DMS79 treated with DMSO at 0.1 percent for 48 hours (cell line): ENCODE data around the gene EPB41L4B.
A peak's percentile ranks its signal among the peaks of the same experiment; 100 is the strongest.
"Not testable (repeated sequence)": the region's sequence is repeated elsewhere in the genome, so short reads cannot be mapped to it uniquely, and the experiment has no call there.

Experiments
- DNase-seq: peaks from one replicate; lab custom pipeline; 2025; lab: John Stamatoyannopoulos, UW

Gene EPB41L4B

GRCh38 chr9:109163194-109163593 lies 157.7 kb downstream of the EPB41L4B start:
- no peak for DNase-seq

- DNase-seq, result no peak
These were observed 158.2 kb downstream of the EPB41L4B start for GRCh38 chr9:109162677-109163076.

GRCh38 chr9:109161471-109161870 lies 159.4 kb downstream of the EPB41L4B start:
- peak; percentile 36 for DNase-seq

DNA sequence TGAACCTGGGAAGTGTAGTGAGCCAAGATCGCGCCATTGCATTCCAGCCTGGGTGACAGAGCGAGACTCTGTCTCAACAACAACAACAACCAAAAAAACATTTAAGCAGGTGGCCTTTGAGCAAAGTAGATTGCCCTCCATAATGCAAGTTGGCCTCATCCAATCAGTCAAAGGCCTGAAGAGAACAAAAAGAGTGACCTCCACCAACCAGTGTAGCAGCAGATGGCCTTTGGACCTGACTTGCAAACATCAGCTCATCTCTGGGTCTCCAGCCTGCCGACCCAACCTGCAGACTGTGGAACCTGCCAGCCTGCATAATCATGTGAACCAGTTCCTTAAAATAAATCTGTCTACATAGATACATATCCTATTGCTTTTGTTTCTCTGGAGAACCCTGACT lies 161.3 kb downstream of the EPB41L4B start:
- DNase-seq, result no peak

GRCh38 chr9:109158651-109159050 lies 162.2 kb downstream of the EPB41L4B start:
- no peak for DNase-seq

- DNase-seq, result no peak
These were observed 164.2 kb downstream of the EPB41L4B start for GRCh38 chr9:109156708-109157107.

- no peak for DNase-seq
These were observed 169.8 kb downstream of the EPB41L4B start for GRCh38 chr9:109150925-109151545.

DNA sequence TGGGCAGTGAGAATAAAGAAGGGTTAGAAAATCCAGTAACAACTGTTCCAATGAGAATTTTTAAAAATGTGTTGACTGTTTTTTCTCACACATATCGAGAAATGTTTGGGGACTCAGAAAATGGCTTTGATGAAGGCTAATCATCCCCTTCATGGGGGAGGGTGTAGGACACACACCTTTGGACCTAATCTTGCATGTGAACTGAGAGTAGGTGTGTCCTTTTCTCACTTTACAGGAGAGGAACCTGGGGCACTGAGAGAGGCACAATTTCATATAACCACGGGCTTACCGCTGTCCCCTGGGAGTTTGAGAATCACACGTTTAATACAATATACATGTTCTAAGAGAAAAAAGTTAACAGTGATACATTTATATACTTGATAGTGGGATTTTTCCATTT lies 171.1 kb downstream of the EPB41L4B start:
- no peak for DNase-seq

- DNase-seq, result no peak
These were observed 171.8 kb downstream of the EPB41L4B start for GRCh38 chr9:109149089-109149488.

DNA sequence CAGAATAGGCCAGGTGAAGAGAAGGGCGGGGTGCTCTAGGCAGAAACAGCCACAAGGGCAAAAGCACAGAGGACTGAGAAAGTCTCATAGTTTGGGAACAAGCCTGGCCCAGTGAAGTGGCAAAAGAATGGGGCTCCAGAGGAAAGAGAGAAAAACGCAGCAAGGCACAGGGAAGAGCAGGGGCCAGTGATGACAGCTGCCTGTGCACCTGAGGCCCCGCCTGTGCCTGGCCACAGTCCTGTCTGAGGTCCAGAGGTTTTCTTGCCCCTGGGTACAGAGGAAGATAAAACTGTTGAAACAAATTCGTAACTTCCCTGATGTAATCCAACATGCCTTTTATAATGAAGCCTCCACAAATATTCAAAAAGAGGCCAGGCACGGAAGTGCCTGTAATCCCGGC lies 175.8 kb downstream of the EPB41L4B start:
- DNase-seq, result no peak

- no peak for DNase-seq
These were observed 176.8 kb downstream of the EPB41L4B start for GRCh38 chr9:109143881-109144562.

DNA sequence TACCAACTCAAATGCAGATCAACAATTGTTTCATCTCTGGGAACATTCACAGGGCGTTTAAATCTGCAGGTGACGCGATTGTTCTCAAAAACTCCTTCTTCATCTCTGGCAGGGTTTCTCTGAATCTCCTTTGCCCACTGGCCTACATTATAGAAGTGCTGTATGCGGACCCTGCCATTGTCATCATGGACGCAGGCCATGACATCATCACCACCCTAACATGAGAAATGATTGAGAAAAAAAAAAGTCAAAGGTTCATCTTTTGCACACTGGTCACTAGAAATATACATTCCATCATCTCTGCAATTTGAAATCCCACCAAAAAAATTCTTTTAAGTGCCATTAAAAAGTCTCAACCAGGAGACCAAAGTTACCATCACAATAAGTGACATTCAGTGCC lies 179.5 kb downstream of the EPB41L4B start:
- no peak for DNase-seq

- no peak for DNase-seq
These were observed 181.0 kb downstream of the EPB41L4B start for GRCh38 chr9:109139851-109140250.

DNA sequence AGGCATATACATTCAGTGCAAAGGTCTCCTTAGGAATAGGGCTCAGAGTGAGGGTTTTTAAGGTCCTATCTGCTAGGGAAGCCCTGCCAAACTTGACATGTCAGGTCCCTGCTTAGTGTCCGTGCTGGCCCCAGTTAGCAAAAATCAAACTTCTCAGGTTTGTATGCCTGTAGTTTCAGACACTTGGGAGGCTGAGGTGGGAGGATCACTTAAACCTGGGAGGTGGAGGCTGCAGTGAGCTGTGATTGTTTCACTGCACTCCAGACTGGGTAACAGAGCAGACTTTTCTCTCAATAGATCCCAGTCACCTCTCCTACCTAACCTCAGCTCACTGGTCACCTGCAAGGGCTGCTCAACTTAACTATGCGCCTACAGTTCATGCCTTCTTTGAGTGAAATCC lies 182.4 kb downstream of the EPB41L4B start:
- no peak for DNase-seq

- DNase-seq, result no peak
These were observed 186.7 kb downstream of the EPB41L4B start for GRCh38 chr9:109134167-109134578.

GRCh38 chr9:109133533-109133932 lies 187.3 kb downstream of the EPB41L4B start:
- DNase-seq, result no peak

DNA sequence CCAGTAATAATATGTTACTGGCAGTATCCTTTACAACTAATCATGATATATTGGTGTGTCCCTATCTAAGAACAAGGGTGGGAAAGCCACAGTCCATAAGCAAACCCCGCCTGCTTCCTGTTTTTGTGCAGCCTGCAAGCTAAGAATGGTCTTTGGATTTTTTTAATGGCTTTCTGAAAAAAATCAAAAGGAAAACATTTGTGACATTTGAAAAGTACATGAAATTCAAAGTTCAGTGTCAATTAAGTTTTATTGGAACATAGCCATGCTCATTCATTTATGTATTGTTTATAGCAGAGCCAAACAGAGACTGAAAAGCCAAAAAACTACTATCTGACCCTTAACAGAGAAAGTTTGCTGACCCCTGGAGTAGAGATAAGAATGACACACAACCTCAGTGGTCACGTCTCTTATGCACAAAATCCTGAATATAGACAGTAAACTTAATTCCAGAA lies 188.3 kb downstream of the EPB41L4B start:
- DNase-seq, result no peak

- DNase-seq, result no peak
These were observed 191.2 kb downstream of the EPB41L4B start for GRCh38 chr9:109129470-109130197.

DNA sequence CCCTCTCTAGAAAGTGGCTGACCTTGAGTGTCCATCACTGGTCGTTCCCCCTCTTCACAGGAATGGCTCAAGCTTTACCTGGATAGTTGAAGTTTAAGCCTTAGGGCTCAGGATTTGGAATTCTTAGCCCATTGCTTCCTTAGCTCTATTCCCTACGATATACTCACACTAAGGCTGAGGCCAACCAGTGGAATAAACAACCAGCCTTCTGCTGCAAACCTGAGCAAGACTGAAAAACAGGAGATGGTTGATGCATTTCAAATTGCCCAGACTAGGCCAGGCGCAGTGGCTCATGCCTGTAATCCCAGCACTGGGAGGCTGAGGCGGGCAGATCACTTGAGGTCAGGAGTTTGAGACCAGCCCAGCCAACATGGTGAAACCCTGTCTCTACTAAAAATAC lies 194.2 kb downstream of the EPB41L4B start:
- DNase-seq, result not testable (repeated sequence)

DNA sequence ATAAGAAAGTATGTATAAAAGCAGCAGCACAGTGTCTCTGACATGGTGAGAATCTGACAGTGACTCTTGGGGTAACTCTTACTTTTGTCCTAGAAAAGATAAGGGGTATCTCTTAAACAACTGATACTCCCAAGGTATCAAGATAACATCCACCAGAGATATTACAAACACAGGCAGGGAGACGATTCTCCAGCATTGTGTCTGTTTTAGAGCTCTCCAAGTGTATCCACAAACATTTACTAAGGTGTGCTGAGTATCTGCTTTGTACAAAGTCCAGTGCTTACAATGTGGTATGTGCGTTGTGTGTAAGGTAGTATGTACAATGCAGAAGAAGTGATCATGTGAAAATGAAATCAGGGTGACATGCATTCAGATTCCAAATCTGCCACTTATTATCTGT lies 196.7 kb downstream of the EPB41L4B start:
- DNase-seq, result no peak

GRCh38 chr9:109122726-109123621 lies 197.9 kb downstream of the EPB41L4B start:
- no peak for DNase-seq
